GM21737 (cell line): ENCODE data around the gene SCN7A.
"Not testable (repeated sequence)": the region's sequence is repeated elsewhere in the genome, so short reads cannot be mapped to it uniquely, and the experiment has no call there.

ENCODE experiments used
- ATAC-seq: cut with Tn5 transposase; IDR thresholded peaks from one replicate; pipeline ENCODE4 v1.9.1; 2021; ENCODE audit warnings: mild to moderate bottlenecking, moderate library complexity; ENCODE audit not compliant: unreplicated experiment

SCN7A gene

GRCh38 chr2:166494140-166494624 lies at the start of gene SCN7A:
Gene SCN7A (minus strand): TSS chr2:166494249. CDS start chr2:166477696, 16,553 bp downstream.
- no peak for ATAC-seq

DNA sequence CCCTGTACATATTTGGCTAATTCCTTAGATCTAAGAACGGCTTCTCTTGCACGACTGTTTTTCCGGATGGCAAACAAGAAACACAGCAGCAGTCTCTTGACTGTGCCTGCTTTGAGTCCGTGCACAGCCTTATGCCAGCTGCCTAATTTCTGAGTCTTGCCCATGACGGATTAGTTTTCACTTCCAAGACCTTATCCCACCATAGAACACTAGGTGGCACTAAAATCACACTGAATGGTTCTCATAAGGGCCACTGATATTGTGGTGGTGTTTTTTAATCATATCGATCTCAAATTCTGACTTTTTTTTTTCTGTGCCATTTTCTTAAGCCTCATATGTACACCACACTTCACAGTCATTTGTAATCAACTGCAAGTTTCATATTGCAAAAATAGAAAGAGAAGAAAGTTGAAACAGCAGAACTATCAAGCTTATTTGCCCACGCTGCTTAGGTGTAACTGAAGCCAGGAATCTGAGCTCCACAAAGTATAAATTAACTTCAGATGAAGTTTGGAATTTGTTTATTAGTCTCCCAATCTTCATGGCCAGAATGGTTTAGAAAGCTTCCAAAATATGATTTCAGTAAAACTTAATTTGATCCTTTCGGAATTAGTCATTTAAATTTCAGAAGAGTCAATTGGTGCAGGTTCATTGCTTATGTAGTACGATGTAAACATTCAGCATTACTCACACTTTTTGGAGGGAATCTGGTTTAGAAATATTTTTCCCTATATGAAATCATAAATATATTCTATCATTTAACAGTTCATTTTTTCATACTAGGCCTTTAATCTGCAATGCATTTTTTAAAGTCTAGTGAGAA lies 45.5 kb upstream of the SCN7A start:
- ATAC-seq = peak; percentile 97

- ATAC-seq = no peak
Observed at GRCh38 chr2:166536111-166536510, 42.1 kb upstream of the SCN7A start.

DNA sequence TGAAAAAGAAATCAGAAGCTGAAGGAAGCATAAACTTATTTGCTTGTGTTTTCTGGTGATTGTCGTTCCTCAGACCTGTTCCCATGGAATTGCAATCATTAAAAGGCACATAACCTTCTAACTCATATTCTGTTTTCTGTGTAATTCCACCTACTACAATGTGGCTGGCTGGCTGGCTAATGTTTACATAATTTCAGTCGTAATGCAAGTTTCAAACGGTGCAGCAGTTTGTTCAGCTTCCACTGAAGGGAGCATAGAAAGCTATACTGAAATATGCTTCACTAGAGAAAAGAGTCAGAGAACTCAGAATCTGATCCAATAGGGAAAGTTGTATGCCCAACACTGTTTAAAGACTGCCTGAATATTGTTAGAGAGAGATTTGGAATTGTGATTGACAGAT lies 27.1 kb upstream of the SCN7A start:
- ATAC-seq = no peak

DNA sequence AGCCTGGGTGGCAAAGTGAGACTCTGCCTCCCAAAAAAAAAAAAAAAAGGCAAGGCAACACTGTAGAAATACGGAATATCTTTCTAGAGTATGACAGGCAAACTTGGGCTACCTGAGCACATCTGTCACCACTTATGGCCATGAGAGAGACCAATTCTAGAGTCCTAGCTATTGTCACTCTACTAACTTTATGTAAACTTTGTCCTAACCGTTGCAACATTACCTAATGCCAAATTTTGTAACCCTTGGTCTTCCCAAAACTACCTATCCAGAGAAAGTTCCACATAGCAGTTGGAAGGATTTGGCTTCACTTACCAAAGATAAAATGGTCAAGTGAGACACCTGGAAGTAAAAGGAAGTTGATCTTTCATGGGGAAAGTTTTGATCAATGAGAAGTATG lies 26.6 kb upstream of the SCN7A start:
- ATAC-seq = no peak

DNA sequence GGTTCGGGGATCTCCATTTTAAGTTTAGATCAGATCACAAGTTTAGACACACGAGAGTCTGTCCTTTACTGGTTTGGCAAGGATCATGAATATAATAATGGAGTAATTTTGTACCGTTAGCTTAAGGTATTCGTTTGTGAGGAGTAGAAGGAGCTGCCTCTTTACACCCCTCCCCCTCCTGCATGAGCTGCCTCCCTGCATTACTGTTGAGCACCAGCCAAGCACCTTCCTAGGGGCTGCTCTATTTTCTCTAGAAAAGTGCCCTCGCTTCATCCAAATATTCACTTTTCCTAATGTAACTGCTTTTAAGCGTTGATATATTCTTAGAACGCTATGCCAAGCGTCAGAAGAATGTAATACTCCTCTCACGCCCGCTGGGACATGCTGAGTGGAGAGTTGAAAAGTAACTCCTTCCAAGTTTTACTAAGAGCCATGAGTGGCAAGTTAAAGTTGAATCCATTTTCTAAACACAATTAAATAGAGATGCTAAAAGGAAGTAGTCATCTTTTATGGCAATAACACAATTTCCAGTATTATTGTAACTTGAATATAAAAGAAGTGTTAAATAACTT lies 25.4 kb upstream of the SCN7A start:
- ATAC-seq = no peak

DNA sequence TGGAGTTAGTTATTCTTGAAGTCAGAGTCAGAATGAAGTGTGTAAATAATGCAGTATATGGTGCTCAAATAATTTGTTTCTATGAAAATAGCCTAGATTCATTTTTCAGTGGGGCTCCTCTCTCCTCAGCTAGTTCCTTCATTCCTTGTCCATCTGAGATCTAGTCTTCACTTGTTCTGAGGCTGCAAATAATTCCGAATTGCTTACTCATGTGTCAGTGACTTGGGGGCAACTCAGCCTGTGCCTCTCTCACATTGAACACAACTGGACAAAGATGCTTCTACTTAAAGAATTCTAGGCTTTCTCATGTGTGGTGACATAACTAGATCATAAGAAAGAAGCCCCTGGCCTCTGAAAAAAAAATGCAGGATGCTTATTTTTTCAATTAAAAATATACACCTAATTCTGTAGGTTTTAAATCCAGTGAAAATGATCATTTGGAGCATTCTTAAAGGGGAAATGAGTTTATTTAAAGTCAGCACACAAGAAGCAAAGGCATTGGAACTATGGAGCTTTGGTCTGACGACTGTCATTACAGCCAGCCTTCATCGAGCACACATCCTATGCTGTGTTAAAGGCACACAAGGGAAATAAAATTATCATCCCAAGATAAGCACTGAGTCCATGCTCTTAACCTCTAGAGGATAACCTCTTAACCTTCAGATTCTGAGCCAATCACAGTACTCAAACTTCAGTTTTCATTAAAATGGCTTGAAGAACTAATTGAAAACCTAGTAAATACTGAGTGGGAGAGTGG lies 24.8 kb upstream of the SCN7A start:
- ATAC-seq = no peak

GRCh38 chr2:166517533-166518061 lies 23.5 kb upstream of the SCN7A start:
- no peak for ATAC-seq

DNA sequence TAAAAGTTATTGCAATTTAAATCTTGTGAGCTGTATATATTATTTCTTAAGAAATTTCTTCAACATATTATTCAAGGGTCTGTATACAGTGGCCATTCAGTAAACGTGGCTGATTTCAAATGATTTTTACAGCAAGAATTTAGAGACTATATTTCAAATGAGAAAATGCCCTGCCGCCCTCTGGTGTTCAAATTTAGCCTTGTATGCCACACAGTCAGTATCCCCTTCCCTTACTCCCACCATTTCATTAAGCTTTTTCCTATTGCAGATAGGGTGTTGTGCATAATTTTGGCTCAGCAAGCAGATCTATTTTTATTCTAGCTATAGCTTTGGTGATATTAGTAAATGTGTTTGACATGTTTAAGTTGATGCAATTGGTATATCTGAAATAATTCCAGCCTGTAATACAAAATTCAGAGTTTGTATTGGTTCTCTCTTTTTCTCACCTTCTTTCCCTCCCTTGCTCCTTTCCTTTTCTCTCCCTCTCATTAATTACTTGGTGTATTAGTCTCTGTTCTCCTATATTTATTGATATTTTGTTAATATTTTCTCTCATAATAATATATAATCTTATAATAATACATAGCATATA lies 22.8 kb upstream of the SCN7A start:
- no peak for ATAC-seq

DNA sequence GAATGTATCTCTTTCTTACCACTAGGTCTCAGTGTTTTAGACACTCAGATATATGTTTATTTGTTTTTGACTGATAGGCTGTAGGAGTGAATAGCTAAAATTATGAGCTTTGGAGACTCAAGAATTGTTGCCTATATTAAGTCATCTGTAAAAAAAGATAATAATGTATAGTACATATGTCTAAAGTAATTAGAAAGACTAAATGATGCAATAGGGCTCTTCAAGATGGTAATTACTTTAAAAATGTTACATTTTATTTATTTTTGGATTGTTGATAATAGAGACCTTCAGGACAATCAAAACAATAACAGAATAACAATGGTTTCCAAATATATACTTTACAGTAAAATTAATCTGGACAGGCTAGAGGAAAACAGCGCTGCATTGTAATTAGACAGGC lies 19.9 kb upstream of the SCN7A start:
- no peak for ATAC-seq

GRCh38 chr2:166499281-166499680 lies 5.2 kb upstream of the SCN7A start:
- ATAC-seq = no peak

DNA sequence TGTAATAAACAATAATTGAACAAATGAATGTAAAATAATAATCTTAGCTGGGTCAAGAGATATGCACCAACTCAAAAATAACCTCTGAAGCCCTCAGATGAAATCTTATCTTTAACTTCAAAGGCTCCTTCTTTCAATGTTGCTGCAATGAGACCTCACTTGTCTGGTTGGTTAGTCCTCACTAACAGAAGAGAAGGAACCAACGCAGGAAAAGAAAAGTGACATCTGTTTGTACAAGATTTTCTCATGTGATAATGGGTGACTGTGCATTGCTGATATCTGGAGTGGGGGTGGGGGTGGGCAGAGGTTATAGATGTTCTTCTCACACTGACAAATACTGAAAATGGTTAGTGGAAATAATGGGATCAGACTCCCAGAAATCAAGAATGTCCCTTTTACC lies 2.6 kb downstream of the SCN7A start:
- ATAC-seq = no peak

DNA sequence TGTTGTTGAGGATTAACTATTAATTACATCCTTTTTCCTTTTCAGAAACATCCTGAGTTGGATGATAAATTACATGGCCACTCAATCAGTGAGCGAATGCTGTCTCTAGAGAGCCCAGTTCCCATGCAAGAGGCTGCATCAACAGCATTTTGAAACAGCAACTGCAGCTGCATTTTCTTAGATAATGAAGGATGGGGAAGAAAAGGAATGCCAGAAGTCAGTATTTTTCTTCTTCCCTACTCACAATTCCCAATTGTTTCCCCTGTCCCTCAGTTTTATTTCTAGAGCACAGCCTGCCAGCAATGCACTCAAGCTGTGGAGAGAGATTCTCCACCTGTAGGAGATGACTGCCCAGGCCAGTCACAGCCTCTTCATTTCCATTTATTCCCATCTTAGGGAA lies 6.9 kb downstream of the SCN7A start:
- no peak for ATAC-seq

DNA sequence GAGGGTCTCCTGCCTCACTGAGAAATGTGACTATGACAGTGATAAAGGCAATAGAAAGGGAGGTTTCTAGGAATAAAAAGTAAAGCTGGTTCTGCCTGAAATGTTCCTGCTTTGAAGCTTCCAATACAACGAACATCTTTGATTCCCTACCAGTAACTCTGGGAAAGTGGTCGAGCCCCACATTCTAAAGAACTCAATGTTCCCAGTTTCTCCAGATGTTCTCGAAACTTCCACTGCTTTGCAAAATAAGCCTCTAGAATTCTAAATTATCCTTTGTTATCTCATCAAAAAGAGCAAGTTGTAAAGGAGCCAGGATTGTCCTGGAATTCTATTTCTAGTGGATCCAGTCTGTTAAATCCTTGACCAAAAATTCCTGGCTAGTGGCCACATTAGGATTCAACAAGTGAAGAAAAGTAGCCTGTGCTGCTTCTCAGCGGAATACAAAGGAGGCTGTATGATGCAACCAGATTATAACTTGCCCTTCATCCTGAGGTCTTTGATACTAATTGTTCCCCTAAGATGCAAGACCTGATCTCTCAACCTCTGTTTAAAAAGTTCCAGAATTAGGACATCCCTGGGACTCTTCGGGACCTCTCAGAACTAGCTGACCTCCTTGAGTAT lies 8.4 kb downstream of the SCN7A start:
- ATAC-seq = no peak

- ATAC-seq = no peak
Observed at GRCh38 chr2:166472332-166472731, 21.7 kb downstream of the SCN7A start.

- ATAC-seq = no peak
Observed at GRCh38 chr2:166468124-166469024, 25.7 kb downstream of the SCN7A start.

GRCh38 chr2:166464187-166464586 lies 29.9 kb downstream of the SCN7A start:
- ATAC-seq = no peak

DNA sequence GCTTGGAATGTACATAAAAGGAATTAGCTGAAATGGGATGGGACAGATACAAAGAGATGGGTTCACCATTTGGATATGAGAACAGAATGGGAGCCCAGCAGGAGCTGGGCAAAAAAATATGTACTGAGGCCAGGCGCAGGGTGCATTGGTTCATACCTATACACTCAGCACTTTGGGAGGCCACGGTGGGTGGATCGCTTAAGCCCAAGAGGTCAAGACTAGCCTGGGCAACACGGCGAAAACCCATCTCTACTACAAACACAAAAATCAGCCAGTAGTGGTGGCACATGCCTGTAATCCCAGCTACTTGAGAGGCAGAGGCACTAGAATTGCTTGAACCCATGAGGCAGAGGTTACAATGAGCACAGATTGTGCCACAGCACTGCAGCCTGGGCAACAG lies 30.4 kb downstream of the SCN7A start:
- ATAC-seq = no peak

GRCh38 chr2:166458674-166459073 lies 35.4 kb downstream of the SCN7A start:
- no peak for ATAC-seq

GRCh38 chr2:166455823-166456222 lies 38.2 kb downstream of the SCN7A start:
- not testable (repeated sequence) for ATAC-seq
